Stimulated activated CD4-positive, alpha-beta T cell treated with anti-CD3 and anti-CD28 coated beads, Interleukin-12 subunit alpha, Interleukin-12 subunit beta, amount 100 ng/mL, for 4 hours (primary cell): ENCODE results near the gene NRSN2.

Source experiments
- DNase-seq: peaks from one replicate; pipeline ENCODE4 v3.0.0-alpha.2; 2020

The NRSN2 gene, protein sequence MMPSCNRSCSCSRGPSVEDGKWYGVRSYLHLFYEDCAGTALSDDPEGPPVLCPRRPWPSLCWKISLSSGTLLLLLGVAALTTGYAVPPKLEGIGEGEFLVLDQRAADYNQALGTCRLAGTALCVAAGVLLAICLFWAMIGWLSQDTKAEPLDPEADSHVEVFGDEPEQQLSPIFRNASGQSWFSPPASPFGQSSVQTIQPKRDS

DNA sequence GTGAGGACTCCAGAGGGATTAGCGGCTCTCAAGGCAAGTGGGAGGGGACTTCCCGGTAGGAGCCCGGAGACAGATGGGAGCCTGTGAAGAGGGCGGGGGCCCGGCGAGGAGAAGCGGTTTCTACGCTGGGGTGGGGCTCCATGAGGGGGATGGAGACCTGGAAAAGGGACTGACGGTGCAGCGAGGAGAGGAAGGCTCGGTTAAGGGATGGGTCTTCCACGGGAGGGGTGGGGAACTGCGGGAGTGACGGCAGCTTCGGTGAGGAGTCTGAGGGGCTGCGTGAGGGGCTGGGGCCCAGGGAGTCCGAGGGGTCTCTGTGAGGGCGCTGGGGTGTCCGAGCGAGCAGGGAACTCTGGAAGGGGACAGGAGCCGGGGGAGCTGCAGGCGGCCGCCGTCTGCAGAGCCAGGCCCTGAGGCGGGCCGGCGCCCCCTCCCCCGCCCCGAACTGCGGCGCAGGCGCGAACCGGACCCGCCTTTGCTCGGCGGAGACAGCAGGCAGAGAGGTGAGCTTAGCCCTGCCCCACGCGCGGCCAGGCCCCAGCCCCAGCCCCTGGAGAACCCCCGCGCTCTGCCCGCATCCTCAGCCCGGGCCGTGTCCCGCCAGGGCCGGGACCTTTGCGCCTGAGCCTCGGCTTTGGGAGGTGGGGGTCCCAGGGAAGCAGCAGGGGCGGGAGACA lies at the start of gene NRSN2:
Gene NRSN2, plus strand, starts transcription at position 472 of the 677 bp plus-strand sequence. CDS start 2,533 bp downstream, outside the sequence.
- no peak for DNase-seq

DNA sequence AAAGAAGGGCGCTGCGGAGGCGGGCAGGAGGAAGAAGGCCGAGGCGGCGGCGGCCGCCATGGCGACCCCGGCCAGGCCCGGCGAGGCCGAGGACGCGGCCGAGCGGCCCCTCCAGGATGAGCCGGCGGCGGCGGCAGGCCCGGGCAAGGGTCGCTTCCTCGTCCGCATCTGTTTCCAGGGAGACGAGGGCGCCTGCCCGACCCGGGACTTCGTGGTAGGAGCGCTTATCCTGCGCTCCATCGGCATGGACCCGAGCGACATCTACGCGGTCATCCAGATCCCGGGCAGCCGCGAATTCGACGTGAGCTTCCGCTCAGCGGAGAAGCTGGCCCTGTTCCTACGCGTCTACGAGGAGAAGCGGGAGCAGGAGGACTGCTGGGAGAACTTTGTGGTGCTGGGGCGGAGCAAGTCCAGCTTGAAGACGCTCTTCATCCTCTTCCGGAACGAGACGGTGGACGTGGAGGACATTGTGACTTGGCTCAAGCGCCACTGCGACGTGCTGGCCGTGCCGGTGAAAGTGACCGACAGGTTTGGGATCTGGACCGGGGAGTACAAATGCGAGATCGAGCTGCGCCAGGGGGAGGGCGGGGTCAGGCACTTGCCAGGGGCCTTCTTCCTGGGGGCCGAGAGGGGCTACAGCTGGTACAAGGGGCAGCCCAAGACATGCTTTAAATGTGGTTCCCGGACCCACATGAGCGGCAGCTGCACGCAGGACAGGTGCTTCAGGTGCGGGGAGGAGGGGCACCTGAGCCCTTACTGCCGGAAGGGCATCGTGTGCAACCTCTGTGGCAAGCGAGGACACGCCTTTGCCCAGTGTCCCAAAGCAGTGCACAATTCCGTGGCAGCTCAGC lies 48.8 kb upstream of the NRSN2 start:
- peak; percentile 32 for DNase-seq

DNA sequence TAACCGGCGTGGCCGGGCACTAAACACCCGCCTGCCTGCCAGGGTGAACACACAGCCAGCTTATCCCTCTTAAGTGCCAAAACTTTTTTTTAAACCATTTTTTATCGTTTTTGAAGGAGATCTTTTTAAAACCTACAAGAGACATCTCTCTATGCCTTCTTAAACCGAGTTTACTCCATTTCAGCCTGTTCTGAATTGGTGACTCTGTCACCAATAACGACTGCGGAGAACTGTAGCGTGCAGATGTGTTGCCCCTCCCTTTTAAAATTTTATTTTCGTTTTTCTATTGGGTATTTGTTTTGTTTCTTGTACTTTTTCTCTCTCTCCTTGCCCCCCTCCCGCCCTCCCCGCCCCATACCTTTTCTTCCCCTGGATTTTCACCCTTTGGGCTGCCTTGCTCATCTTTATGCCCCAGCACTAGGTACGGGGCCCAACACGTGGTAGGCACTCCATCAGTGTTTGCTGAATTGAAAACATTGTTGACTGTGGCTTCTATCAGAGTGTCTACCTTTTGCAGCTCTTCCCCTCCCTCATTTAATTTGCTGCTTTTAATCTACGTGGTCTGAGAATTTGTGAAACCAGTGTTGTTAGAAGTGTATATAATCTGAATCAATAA lies 48.0 kb upstream of the NRSN2 start:
- DNase-seq: no peak

DNA sequence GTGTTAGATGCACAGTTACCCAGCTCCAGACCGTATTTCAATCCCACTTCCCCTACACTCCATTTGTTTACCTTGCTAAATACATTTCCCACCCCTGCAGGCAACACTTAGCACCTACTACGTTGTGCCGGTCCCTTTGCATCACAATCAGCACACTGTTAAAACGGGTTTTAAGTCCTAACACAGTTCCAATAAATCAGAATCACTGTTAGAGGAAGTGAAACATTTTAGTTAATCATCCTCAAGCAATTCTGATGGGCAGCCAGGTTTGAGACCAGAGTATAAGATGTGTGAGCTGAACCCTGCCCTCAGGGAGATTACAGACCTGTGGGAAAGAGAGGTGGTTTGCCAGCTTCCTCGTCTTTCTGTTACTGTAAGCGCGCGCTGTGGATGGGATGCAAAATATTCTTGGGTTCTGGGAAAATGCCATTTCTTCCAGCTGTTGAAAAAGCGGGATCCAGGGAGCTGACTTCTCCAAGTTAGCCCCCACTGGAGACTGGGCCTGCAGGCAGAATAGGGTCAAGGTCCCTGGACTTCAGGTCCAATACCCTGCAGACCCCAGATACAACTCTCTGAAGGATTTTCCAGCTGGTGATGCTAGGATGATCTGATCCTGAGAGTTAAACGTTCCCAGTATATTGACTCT lies 46.4 kb upstream of the NRSN2 start:
- DNase-seq: no peak

DNA sequence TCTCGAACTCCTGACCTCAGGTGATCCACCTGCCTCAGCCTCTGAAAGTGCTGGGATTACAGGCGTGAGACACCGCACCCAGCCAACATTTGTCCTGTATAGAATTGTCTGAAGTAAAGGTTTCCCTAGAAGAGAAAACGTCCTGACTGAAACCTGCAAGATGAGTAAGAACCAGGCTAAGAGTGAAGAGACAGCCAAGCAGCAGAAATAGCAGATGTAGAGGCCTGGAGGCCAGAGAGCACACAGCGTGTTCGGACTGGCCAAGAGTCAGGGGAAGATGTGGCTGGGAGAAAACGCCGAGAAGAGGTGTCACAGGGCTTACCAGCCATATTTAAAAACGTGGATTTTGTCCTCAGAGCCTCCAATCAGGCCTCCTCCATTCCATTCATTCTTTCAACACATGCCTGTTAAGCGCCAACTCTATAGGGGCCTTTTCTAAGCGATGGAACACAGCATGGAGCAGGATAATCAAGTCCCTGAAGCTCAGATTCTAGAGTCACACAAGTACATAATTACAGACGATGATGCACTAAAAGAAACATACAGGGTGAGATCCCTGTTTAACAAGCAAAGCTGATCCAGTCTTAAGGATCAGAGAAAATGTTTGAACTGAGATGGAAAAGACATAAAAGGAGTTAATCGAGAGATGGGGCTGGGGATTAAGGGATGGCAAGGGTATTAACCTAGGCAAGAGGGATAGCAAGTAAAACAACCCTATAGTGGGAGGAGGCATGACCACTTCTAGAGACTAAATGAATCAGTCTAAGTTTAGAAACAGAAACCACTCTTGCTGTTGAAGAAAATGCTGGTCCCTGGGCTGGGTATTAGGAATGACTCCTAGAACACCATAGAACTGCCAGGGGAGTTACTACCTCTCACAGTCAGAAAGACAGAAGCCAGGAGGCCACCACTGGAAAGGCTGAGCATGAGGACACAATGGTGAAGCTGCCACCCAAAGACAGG lies 44.7 kb upstream of the NRSN2 start:
- DNase-seq: no peak

DNA sequence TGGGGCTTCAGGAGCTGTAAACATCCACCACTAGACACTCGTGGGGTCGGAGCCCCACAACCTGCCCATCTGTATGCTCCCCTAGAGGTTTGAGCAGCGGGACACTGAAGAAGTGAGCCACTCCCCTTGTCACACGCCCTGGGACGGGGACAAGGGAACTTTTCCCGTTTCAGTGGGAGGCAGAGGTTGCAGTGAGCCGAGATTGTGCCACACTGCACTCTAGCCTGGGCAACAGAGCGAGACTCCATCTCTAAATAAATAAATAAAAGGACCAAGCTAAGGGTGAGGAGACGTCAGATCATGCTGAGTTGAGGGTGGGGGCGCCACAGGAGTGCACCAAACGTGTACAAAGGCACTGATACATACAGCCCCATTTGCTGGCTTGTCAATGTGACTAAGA lies 41.2 kb upstream of the NRSN2 start:
- no peak for DNase-seq

DNA sequence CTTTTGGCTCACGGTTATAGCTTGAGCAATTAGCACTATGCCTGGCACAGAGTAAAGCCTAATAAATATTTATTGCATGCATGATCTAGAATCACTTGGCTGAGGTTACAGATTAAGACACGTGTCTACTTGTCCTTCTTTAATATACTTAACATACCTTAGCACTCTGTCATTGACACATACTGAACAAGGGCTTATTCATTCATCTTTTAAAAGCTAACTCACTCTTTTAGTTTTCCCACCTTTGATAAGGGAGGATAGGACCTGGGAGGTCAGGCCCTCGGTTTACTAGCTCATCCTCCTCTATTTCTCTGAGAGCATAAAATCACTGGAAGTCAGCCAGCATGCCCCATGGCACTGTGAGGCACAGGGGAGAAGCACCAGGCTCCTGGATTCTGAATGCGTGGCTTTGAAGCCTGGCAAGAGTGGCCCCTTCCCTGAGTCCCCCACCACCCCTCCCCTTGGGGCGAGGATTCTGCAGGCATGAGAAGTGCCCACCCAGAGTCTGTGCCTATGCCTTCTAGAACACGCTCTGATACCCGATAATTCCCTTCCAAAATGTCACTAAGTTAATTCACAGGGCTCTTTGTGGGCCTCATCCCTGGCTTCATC lies 38.4 kb upstream of the NRSN2 start:
- DNase-seq: no peak

DNA sequence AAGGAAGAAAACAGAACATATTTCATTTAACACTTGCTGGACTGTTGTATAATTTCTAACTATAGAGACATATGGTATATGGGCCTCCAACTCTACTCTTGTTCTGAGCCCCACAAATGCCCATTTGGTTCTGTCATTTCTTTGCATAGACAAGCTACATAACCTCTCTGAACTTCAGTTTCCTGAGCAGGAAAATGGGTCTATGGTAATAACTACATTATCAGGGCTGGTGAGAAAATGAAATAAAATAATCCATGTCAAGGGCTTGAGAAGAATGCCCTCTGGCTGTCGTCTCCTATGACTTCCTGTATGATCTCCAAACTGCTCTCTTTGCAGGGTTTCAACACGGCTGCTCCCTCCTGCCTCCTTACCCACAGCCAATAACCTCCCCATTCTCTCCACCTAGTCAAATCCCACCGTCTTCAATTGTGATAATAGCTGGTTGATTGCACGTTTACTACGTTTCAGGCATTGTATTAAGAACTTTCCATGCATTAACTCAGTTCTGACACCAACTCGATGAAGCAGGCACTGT lies 37.5 kb upstream of the NRSN2 start:
- DNase-seq: no peak

DNA sequence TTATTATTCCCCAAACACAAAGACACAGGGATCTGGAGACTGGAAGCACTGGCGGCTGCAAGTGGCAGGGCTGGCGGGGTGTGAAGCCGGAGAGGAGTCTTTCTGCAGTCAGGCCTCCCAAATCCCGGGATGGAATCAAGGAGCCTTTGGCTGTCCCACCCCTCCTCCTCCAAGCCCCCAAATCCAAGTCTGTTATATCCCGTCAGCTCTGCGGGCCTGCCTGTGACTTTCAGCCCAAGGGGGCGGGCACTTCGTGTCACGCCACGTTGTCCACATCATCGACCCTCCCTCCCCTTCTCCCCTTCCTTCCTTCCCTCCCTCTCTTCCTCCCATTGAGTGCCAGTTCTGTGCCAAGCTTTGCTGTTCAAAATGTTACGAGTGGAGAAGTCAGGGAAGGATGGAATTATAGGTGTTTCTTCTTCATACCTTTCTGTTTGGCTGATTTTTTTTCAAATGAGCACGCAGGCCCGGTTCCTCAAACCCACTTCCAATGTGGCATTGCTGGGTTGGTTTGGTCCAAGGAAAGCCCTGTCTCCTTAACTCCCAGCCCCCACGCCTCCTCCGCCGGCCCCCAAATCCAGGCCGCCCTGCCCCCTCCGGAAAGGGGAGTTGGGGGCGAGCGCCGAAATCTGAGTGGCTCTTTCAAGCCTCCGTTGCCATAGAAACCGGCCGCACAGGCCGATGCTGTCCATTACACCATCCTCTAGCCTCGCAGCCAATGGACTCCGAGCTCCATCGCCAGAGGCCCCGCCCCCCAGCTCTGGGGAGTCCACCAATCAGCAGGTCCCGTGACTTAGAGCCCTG lies 36.9 kb upstream of the NRSN2 start:
- peak; percentile 80 for DNase-seq

DNA sequence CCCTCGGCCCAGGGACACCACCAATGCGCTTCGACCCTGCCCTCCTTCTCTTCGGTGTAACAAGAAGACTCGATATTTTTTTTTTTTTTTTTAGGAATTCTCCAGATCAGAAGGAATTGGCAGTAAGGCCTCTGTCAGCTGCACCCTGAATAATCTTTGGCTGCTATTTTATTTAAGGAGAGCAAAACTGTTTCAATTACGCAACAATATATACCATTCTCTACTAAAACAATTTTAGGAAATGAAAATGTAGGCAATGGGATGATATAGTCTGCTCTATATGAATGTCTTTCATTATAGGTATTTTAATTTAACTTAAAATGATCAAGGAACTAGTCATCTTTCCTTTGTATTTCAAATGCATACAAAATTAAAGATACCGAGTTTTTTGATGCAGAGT lies 36.3 kb upstream of the NRSN2 start:
- no peak for DNase-seq

DNA sequence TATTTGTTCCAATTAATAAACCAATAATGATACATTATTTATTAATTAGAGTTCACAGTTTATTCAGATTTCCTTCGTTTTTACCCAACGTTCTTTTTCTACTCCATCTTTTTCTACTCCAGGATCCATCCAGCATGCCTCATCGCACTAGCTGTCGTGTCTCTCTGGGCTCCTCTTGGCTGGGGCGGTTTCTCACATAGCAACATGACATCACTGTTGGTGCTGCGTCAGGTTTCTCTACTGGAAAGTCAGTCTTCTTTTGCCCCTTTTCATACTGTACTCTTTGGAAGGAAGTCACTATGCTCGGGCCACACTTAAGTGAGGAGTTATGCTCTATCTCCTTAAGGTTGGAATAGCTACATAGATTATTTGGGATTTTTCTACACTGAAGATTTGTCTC lies 35.3 kb upstream of the NRSN2 start:
- DNase-seq: no peak

DNA sequence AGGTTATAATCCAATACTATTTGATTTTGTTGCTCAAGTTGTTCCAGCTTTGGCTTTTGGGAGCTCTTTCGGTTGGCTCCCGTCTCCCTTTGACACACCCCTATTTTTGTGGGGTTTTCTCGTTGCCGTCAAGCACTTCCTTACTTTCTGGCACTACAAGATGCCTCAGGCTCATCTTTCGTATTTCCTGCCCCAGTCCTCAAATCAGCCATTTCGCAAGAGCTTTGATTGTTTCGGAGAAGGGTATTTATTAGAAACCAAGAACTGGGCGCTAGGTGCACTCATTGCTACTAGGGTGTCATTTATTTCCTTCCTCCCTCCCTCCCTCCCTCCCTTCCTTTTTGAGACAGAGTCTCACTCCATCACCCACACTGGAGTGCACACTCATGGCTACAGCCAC lies 34.8 kb upstream of the NRSN2 start:
- DNase-seq: no peak

DNA sequence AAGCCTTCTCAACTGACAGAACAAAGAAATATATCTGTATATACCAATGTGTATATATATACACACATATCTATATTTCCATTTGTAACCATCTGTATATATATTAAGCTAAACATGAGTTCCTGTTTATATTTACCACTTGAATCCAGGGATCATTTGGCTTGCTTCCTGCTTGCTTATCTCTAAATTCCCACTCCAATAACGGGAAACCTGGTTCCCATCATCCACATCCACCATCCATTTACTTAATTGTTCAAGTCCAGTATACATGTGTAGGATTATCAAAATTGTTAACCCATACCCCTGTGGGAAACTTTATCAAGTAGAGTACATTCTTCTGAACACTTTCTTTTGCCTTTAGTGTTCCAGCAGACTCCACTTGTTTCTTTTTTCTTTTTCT lies 34.0 kb upstream of the NRSN2 start:
- no peak for DNase-seq

DNA sequence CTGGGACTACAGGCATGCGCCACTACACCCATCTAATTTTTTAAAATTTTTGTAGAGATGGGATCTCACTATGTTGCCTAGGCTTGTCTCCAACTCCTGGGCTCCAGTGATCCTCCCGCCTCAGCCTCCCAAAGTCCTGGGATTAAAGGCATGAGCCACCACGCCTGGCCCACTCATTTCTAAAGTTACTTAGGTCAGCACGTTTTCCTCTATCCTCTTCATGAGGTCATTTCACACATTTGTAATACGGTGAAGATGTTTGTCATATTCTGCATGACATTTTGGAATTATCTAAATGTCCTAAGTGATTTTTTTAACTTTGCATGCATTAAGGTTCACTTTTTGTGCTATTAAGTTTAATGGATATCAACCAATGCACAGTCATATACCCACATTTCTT lies 33.5 kb upstream of the NRSN2 start:
- DNase-seq: no peak

DNA sequence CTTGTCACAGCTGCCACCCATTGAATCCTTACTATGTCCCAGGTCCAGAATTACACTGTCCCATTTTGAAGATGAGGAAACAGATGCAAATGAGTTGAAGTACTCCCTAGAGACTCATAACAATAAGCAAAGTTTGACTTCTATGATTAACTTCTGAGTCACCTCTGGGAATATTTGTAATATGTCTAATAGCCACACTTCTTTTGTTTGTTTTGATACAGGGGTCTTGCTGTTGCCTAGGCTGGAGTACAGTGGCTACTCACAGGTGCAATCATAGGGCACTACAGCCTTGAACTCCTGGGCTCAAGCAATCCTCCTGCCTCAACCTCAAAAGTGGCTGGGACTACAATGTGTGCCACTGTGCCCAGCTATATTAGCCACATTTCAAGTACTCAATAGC lies 33.0 kb upstream of the NRSN2 start:
- no peak for DNase-seq

DNA sequence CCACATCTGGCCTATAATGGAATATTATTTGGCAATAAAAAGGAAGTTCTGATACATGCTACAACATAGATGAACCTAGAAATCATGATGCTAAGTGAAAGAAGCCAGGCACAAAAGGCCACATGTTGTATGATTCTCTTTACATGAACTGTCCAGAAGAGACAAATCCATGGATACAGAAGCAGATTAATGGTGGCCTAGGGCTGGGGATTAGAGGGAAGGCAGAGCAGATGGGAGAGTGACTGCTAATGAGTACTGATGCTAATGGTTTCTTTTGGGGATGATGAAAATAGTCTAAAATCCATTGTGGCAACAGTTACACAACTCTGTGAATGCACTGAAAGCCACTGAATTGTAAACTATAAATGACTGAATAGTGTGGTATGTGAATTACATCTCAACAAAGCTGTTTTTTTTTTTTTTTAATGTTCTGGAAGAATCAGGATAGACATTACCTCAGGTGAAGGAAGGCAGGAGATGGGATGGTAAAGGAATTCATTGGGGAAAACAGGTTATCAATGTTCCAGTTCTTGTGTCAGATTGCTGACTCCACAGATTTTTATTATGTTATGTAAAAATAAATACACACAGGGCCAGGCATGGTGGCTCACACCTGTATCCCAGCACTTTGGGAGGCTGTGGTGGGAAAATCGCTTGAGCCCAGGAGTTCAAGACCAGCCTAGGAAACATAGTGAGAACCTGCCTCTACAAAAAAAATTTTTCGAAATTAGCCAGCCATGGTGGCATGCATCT lies 30.4 kb upstream of the NRSN2 start:
- DNase-seq: no peak

DNA sequence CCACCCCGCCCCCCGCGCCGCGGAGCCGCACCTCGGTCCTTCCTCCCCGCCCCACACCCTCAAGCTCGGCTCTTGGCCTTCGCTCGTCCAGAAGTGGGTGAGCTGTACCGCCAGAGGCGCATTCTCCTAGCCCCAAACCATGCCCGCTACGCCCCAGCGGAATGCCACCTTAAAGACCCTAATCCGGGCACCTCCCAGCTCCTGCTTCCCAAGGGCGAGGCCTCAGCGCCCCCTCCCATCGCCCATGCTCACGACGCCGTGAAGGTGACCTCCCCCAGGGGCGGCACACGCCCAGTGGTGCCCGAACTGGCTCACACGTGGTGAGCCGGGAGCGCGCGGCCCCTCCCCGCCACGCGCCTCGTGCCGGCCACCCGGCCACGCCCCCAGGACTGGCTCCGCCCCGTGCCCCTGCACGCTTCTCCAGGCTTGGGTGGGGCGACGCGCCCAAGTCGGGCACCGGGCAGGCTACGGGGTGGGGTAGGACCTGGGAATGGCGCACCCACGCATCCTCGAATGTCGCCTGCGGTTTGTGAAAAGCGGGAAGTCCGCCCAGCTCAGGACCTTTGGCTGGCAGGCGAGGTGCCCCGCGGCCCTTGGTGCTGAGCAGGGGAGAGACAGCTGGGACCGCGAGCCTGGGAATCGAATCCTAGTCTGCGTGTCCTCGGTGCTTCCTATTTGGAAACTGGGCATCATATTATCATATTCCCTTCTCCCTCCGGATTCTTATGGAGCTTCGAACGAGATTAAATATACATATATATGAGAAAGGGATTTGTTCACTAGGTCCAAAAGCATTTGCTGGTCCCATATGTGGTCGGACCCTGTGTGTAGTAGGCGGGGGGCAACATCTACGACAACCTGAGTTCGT lies 22.5 kb upstream of the NRSN2 start:
- peak; percentile 95 for DNase-seq
